IPS-18a (cell line): ENCODE data around the gene WNT9A.

Experiments used
- H3K27ac ChIP-seq: one replicate; pipeline ENCODE4 v1.5.1; 2013; ENCODE audit warnings: low read length
- H3K27me3 ChIP-seq: one replicate; pipeline ENCODE4 v1.6.1; 2013; ENCODE audit warnings: mild to moderate bottlenecking, low read length; ENCODE audit not compliant: control insufficient read depth, insufficient read depth
- H3K36me3 ChIP-seq: one replicate; pipeline ENCODE4 v1.6.1; 2013; ENCODE audit warnings: low read depth, low read length; ENCODE audit not compliant: control insufficient read depth
- H3K4me1 ChIP-seq: one replicate; pipeline ENCODE4 v1.6.1; 2013; ENCODE audit warnings: low read depth, low read length; ENCODE audit not compliant: control insufficient read depth
- H3K4me3 ChIP-seq: one replicate; pipeline ENCODE4 v1.5.1; 2013; ENCODE audit warnings: low read length
- H3K9ac ChIP-seq: one replicate; pipeline ENCODE4 v1.6.1; 2013; ENCODE audit warnings: mild to moderate bottlenecking, low read length, moderate library complexity
- H3K9me3 ChIP-seq: one replicate; pipeline ENCODE4 v1.6.1; 2013; ENCODE audit warnings: low read depth, low read length; ENCODE audit not compliant: control insufficient read depth

WNT9A gene

GRCh38 chr1:227944090-227944930 is 3.4 kb downstream of the WNT9A start:
- Histone ChIP-seq H3K27me3 (peaks cover 19% of the 10 kb centered on the region), H3K36me3 (no peaks in the 10 kb centered on the region), H3K9me3 (no peaks in the 10 kb centered on the region), H3K4me3 (no peak overlapping the region), H3K27ac (no peak overlapping the region), H3K9ac (no peak overlapping the region), H3K4me1 (peaks cover 4% of the 10 kb centered on the region)

GRCh38 chr1:227943381-227944089 is 4.2 kb downstream of the WNT9A start:
- Histone ChIP-seq H3K4me1 (peaks cover 2% of the 10 kb centered on the region), H3K36me3 (no peaks in the 10 kb centered on the region), H3K27ac (no peak overlapping the region), H3K27me3 (peaks cover 11% of the 10 kb centered on the region), H3K9me3 (no peaks in the 10 kb centered on the region), H3K4me3 (no peak overlapping the region), H3K9ac (no peak overlapping the region)

GRCh38 chr1:227942716-227943261 is 4.9 kb downstream of the WNT9A start:
- Histone ChIP-seq H3K27ac (no peak overlapping the region), H3K4me3 (no peak overlapping the region), H3K36me3 (no peaks in the 10 kb centered on the region), H3K4me1 (no peaks in the 10 kb centered on the region), H3K27me3 (peaks cover 7% of the 10 kb centered on the region), H3K9ac (no peak overlapping the region), H3K9me3 (no peaks in the 10 kb centered on the region)

GRCh38 chr1:227942021-227942715 is 5.6 kb downstream of the WNT9A start:
- Histone ChIP-seq H3K36me3 (no peaks in the 10 kb centered on the region), H3K27ac (no peak overlapping the region), H3K27me3 (peaks cover 4% of the 10 kb centered on the region), H3K9ac (no peak overlapping the region), H3K9me3 (no peaks in the 10 kb centered on the region), H3K4me1 (no peaks in the 10 kb centered on the region), H3K4me3 (no peak overlapping the region)

GRCh38 chr1:227941509-227942020 is 6.2 kb downstream of the WNT9A start:
- no peak overlapping the region for H3K9ac ChIP-seq
- H3K27ac ChIP-seq: no peak overlapping the region
- H3K27me3 ChIP-seq: no peaks in the 10 kb centered on the region
- no peak overlapping the region for H3K4me3 ChIP-seq
- no peaks in the 10 kb centered on the region for H3K36me3 ChIP-seq
- no peaks in the 10 kb centered on the region for H3K9me3 ChIP-seq
- H3K4me1 ChIP-seq: no peaks in the 10 kb centered on the region

- H3K9me3 ChIP-seq: no peaks in the 10 kb centered on the region
- no peaks in the 10 kb centered on the region for H3K4me1 ChIP-seq
- H3K36me3 ChIP-seq: no peaks in the 10 kb centered on the region
- no peak overlapping the region for H3K27ac ChIP-seq
- no peak overlapping the region for H3K4me3 ChIP-seq
- H3K9ac ChIP-seq: no peak overlapping the region
- no peaks in the 10 kb centered on the region for H3K27me3 ChIP-seq
These were observed 6.9 kb downstream of the WNT9A start for GRCh38 chr1:227940791-227941241.

GRCh38 chr1:227939791-227940771 is 7.7 kb downstream of the WNT9A start:
- H3K36me3 ChIP-seq: no peaks in the 10 kb centered on the region
- H3K9ac ChIP-seq: no peak overlapping the region
- no peaks in the 10 kb centered on the region for H3K27me3 ChIP-seq
- H3K4me1 ChIP-seq: no peaks in the 10 kb centered on the region
- no peaks in the 10 kb centered on the region for H3K9me3 ChIP-seq
- H3K4me3 ChIP-seq: no peak overlapping the region
- H3K27ac ChIP-seq: no peak overlapping the region

- Histone ChIP-seq H3K9ac (no peak overlapping the region), H3K27ac (no peak overlapping the region), H3K27me3 (no peaks in the 10 kb centered on the region), H3K4me3 (no peak overlapping the region), H3K9me3 (no peaks in the 10 kb centered on the region), H3K36me3 (no peaks in the 10 kb centered on the region), H3K4me1 (no peaks in the 10 kb centered on the region)
These were observed 8.6 kb downstream of the WNT9A start for GRCh38 chr1:227938911-227939790.

- H3K9me3 ChIP-seq: no peaks in the 10 kb centered on the region
- no peak overlapping the region for H3K27ac ChIP-seq
- no peaks in the 10 kb centered on the region for H3K4me1 ChIP-seq
- H3K36me3 ChIP-seq: no peaks in the 10 kb centered on the region
- no peak overlapping the region for H3K4me3 ChIP-seq
- H3K9ac ChIP-seq: no peak overlapping the region
- H3K27me3 ChIP-seq: no peaks in the 10 kb centered on the region
These were observed 9.5 kb downstream of the WNT9A start for GRCh38 chr1:227938276-227938675.

- H3K9ac ChIP-seq: no peak overlapping the region
- H3K27ac ChIP-seq: no peak overlapping the region
- no peaks in the 10 kb centered on the region for H3K4me1 ChIP-seq
- H3K4me3 ChIP-seq: no peak overlapping the region
- H3K9me3 ChIP-seq: no peaks in the 10 kb centered on the region
- no peaks in the 10 kb centered on the region for H3K27me3 ChIP-seq
- no peaks in the 10 kb centered on the region for H3K36me3 ChIP-seq
These were observed 9.9 kb downstream of the WNT9A start for GRCh38 chr1:227937838-227938145.
